Omental fat pad (tissue), 4 donors: Measurements from ENCODE around the gene GATA5. TPM values are rescaled to one million over a fixed set of nuclear protein-coding genes. Genes with fewer than 3 reads are reported as not detected.

Source experiments
- ATAC-seq: fragments of 150-250 bp; one replicate; pipeline ENCODE4 v1.9.1; 2016; ENCODE audit warnings: mild to moderate bottlenecking, moderate library complexity; ENCODE audit not compliant: low FRiP score
- DNase-seq: peaks from one replicate; pipeline ENCODE4 v3.0.0-alpha.2; 2019; ENCODE audit warnings: low spot score
- CTCF ChIP-seq, 3 donors: fragments of 450-650 bp; IDR thresholded peaks; one replicate each; pipeline ENCODE4 v1.5.1; 2016 to 2017; ENCODE audit warnings: antibody characterized with exemption in 3 of 3, mild to moderate bottlenecking in 3 of 3, moderate library complexity in 2 of 3
- total RNA-seq, 4 donors: library from RNA; depleted of rRNA; stranded (reverse); fragments of >200 nt; gene quantifications; one replicate each; pipeline ENCODE4 v1.1.0, GENCODE V29; 2016

GATA5 gene
- total RNA-seq: 1 to 10 TPM; 1.3 to 3.7 (median 1.7) TPM

- DNase-seq (no peak), ATAC-seq (peak; percentile 20)
- TF ChIP-seq CTCF (IDR thresholded peaks at IDR 0.05): no peak
These were observed at the start of gene GATA5 for GRCh38 chr20:62475772-62476055. Gene GATA5, minus strand, starts transcription at chr20:62475995. Its CDS starts 474 bp downstream, at chr20:62475521.

- ATAC-seq: no peak
- no peak for DNase-seq
These were observed 49.2 kb upstream of the GATA5 start for GRCh38 chr20:62525014-62525413.

GRCh38 chr20:62524505-62524911, 48.7 kb upstream of the GATA5 start:
- no peak for DNase-seq
- TF ChIP-seq CTCF (IDR thresholded peaks at IDR 0.05): no peak
- ATAC-seq: no peak

More at GRCh38 chr20:62525014-62525413, 49.2 kb upstream of the GATA5 start:
- TF ChIP-seq CTCF (IDR thresholded peaks at IDR 0.05): no peak

GRCh38 chr20:62523473-62524203, 47.8 kb upstream of the GATA5 start:
- TF ChIP-seq CTCF (IDR thresholded peaks at IDR 0.05): no peak
- ATAC-seq (no peak), DNase-seq (no peak)

GRCh38 chr20:62522748-62523396, 47.1 kb upstream of the GATA5 start:
- no peak for DNase-seq
- no peak for TF ChIP-seq CTCF (IDR thresholded peaks at IDR 0.05)
- no peak for ATAC-seq

GRCh38 chr20:62519826-62520225, 44.0 kb upstream of the GATA5 start:
- no peak for ATAC-seq
- DNase-seq: no peak
- no peak for TF ChIP-seq CTCF (IDR thresholded peaks at IDR 0.05)

- TF ChIP-seq CTCF (IDR thresholded peaks at IDR 0.05): no peak
- no peak for DNase-seq
- no peak for ATAC-seq
These were observed 43.1 kb upstream of the GATA5 start for GRCh38 chr20:62518911-62519310.
